ENCODE data around the gene C1QTNF5. TPM values are rescaled to one million over a fixed set of nuclear protein-coding genes. Genes with fewer than 3 reads are reported as not detected.

C1QTNF5 gene
- total RNA-seq, 1 experiment from 2014 or later: not detected

DNA sequence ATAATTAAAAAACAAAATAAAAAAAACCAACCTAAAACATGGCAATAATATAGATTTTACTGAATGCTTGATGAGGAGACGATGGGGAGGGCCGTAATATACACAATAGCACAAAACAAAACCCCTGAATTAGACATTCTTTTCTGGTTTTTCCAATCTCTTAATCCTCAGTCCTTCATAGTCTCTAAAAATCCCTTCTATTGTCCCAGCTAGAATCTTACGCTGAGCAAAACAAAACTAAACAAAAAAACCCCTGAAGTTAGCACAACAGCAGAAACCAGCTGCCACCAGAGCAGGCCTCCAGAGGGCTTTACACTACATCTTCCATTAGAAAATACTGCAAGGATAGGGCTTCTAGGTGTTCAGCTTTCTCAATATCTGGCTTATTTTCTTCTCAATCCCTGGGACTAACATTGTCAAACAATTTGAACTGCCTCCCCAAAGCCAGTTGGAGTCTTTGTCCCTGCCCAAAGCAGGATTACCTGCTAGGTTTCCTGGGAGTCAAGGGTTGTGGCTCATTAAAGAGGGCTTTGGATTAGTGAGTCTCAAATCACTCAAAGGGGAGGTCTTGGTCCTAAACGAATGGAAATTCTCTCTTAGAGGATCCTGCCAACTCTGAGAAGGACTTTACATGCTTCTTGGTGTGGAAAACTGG, 8.4 kb downstream of the C1QTNF5 start:
- no peak for ATAC-seq
- Histone ChIP-seq H3K4me3 (ENCODE audit: low read depth in 2 of 2, low read length in 2 of 2) (no peak overlapping the region), H3K36me3 (ENCODE audit: control insufficient read depth, insufficient read depth, low read length) (no peaks in the 10 kb centered on the region), H3K27me3 (ENCODE audit: control insufficient read depth, insufficient read depth, low read length) (no peaks in the 10 kb centered on the region), H3K9me3 (ENCODE audit: control insufficient read depth, insufficient read depth, low read depth, low read length) (no peaks in the 10 kb centered on the region), H3K27ac (ENCODE audit: low read length) (peak overlapping the region; percentile 2; the same call in 1 of the 2 replicates), H3K4me1 (ENCODE audit: control insufficient read depth, insufficient read depth, low read length) (peaks cover 20% of the 10 kb centered on the region)
- BruUV-seq (replicated peaks): no TSS peak
- in situ Hi-C loops (cut with HindIII; ENCODE audit: low pct_unique_long_range_greater_than_20kb, low sequenced_read_pairs): no loop called here
- ChIA-PET CTCF (no interaction called here), POLR2A (no interaction called here)
- DNase-seq (ENCODE audit: low read depth, low spot score): no peak
- TF ChIP-seq, protein P1, sequence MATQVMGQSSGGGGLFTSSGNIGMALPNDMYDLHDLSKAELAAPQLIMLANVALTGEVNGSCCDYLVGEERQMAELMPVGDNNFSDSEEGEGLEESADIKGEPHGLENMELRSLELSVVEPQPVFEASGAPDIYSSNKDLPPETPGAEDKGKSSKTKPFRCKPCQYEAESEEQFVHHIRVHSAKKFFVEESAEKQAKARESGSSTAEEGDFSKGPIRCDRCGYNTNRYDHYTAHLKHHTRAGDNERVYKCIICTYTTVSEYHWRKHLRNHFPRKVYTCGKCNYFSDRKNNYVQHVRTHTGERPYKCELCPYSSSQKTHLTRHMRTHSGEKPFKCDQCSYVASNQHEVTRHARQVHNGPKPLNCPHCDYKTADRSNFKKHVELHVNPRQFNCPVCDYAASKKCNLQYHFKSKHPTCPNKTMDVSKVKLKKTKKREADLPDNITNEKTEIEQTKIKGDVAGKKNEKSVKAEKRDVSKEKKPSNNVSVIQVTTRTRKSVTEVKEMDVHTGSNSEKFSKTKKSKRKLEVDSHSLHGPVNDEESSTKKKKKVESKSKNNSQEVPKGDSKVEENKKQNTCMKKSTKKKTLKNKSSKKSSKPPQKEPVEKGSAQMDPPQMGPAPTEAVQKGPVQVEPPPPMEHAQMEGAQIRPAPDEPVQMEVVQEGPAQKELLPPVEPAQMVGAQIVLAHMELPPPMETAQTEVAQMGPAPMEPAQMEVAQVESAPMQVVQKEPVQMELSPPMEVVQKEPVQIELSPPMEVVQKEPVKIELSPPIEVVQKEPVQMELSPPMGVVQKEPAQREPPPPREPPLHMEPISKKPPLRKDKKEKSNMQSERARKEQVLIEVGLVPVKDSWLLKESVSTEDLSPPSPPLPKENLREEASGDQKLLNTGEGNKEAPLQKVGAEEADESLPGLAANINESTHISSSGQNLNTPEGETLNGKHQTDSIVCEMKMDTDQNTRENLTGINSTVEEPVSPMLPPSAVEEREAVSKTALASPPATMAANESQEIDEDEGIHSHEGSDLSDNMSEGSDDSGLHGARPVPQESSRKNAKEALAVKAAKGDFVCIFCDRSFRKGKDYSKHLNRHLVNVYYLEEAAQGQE (IDR thresholded peaks at IDR 0.05; ENCODE audit: insufficient read depth in 1 of 2, low read depth in 2 of 2, low read length in 1 of 2): no peak
- TF ChIP-seq POLR2AphosphoS5 (IDR thresholded peaks at IDR 0.05; ENCODE audit: low read depth, low read length) (no peak), SIN3A (IDR thresholded peaks at IDR 0.05; ENCODE audit: borderline replicate concordance, insufficient read depth, low read depth, low read length) (no peak), TCF7L2 (IDR thresholded peaks at IDR 0.05; ENCODE audit: low read depth, low read length) (no peak)
- TF ChIP-seq, protein P2, sequence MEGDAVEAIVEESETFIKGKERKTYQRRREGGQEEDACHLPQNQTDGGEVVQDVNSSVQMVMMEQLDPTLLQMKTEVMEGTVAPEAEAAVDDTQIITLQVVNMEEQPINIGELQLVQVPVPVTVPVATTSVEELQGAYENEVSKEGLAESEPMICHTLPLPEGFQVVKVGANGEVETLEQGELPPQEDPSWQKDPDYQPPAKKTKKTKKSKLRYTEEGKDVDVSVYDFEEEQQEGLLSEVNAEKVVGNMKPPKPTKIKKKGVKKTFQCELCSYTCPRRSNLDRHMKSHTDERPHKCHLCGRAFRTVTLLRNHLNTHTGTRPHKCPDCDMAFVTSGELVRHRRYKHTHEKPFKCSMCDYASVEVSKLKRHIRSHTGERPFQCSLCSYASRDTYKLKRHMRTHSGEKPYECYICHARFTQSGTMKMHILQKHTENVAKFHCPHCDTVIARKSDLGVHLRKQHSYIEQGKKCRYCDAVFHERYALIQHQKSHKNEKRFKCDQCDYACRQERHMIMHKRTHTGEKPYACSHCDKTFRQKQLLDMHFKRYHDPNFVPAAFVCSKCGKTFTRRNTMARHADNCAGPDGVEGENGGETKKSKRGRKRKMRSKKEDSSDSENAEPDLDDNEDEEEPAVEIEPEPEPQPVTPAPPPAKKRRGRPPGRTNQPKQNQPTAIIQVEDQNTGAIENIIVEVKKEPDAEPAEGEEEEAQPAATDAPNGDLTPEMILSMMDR (IDR thresholded peaks at IDR 0.05): no peak
- intact Hi-C loops (cut with micrococcal nuclease; ENCODE audit: unreplicated experiment): no loop called here

DNA sequence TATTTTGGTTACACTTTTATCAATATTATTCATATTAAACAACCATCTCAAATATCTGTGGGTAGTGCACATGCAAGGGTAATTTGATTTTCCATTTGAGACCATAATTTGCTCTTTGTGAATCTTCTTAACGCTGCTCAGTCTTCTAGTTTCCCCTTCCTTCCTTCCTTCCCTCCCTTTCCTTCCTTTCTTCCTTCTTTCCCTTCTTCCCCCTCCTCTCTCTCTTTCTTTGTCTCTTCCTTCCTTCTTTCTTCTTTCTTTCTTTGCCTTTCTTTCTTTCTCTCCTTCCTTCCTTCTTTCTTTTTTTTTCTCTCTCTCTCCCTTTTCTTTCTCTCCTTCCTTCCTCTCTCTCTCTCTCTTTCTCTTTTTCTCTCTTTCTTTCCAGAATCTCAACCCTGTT, 10.4 kb downstream of the C1QTNF5 start:
- H3K9me3 ChIP-seq (ENCODE audit: control insufficient read depth, insufficient read depth, low read depth, low read length): no peaks in the 10 kb centered on the region
- POLR2A ChIA-PET: no interaction called here
- TF ChIP-seq, protein P2 (IDR thresholded peaks at IDR 0.05): no peak
- TF ChIP-seq SIN3A (IDR thresholded peaks at IDR 0.05; ENCODE audit: borderline replicate concordance, insufficient read depth, low read depth, low read length): no peak
- TF ChIP-seq, protein P1 (IDR thresholded peaks at IDR 0.05; ENCODE audit: insufficient read depth in 1 of 2, low read depth in 2 of 2, low read length in 1 of 2): no peak
- no peak for TF ChIP-seq TCF7L2 (IDR thresholded peaks at IDR 0.05; ENCODE audit: low read depth, low read length)
- TF ChIP-seq POLR2AphosphoS5 (IDR thresholded peaks at IDR 0.05; ENCODE audit: low read depth, low read length): no peak
- intact Hi-C loops (cut with micrococcal nuclease; ENCODE audit: unreplicated experiment): no loop called here
- no peak overlapping the region for H3K27ac ChIP-seq (ENCODE audit: low read length)
- in situ Hi-C loops (cut with HindIII; ENCODE audit: low pct_unique_long_range_greater_than_20kb, low sequenced_read_pairs): no loop called here
- no peaks in the 10 kb centered on the region for H3K27me3 ChIP-seq (ENCODE audit: control insufficient read depth, insufficient read depth, low read length)
- CTCF ChIA-PET: no interaction called here
- no TSS peak for BruUV-seq (replicated peaks)
- DNase-seq (ENCODE audit: low read depth, low spot score) (no peak), ATAC-seq (no peak)
- H3K4me1 ChIP-seq (ENCODE audit: control insufficient read depth, insufficient read depth, low read length): peaks cover 5% of the 10 kb centered on the region
- no peaks in the 10 kb centered on the region for H3K36me3 ChIP-seq (ENCODE audit: control insufficient read depth, insufficient read depth, low read length)
- no peak overlapping the region for H3K4me3 ChIP-seq (ENCODE audit: low read depth in 2 of 2, low read length in 2 of 2)
